Measurements from ENCODE around the gene SLC24A4.

The SLC24A4 gene

GRCh38 chr14:92482621-92483319 is 159.8 kb downstream of the SLC24A4 start:
- no peak for FAIRE-seq

- no peak for FAIRE-seq
Observed at GRCh38 chr14:92484132-92484823, 161.3 kb downstream of the SLC24A4 start.

- no peak for FAIRE-seq
Observed at GRCh38 chr14:92486881-92487280, 163.9 kb downstream of the SLC24A4 start.

- no peak for FAIRE-seq
Observed at GRCh38 chr14:92487513-92488133, 164.7 kb downstream of the SLC24A4 start.

- FAIRE-seq, result no peak
Observed at GRCh38 chr14:92489394-92490238, 166.7 kb downstream of the SLC24A4 start.

- FAIRE-seq, result no peak
Observed at GRCh38 chr14:92490239-92490959, 167.4 kb downstream of the SLC24A4 start.

- FAIRE-seq, result no peak
Observed at GRCh38 chr14:92491782-92492181, 168.8 kb downstream of the SLC24A4 start.

- FAIRE-seq, result no peak
Observed at GRCh38 chr14:92492258-92492657, 169.3 kb downstream of the SLC24A4 start.

GRCh38 chr14:92493024-92493423 is 170.1 kb downstream of the SLC24A4 start:
- no peak for FAIRE-seq

GRCh38 chr14:92493492-92493891 is 170.5 kb downstream of the SLC24A4 start:
- no peak for FAIRE-seq

- no peak for FAIRE-seq
Observed at GRCh38 chr14:92494512-92494911, 171.5 kb downstream of the SLC24A4 start.

- no peak for FAIRE-seq
Observed at GRCh38 chr14:92495027-92495426, 172.1 kb downstream of the SLC24A4 start.

GRCh38 chr14:92496191-92496857 is 173.4 kb downstream of the SLC24A4 start:
- FAIRE-seq, result no peak

GRCh38 chr14:92497391-92497790 is 174.4 kb downstream of the SLC24A4 start:
- FAIRE-seq, result no peak

GRCh38 chr14:92499234-92499633 is 176.3 kb downstream of the SLC24A4 start:
- FAIRE-seq, result no peak

- FAIRE-seq, result no peak
Observed at GRCh38 chr14:92500491-92500941, 177.6 kb downstream of the SLC24A4 start.

GRCh38 chr14:92501891-92502351 is 179.0 kb downstream of the SLC24A4 start:
- FAIRE-seq, result no peak

GRCh38 chr14:92502541-92503286 is 179.7 kb downstream of the SLC24A4 start:
- no peak for FAIRE-seq

- no peak for FAIRE-seq
Observed at GRCh38 chr14:92503756-92504491, 181.0 kb downstream of the SLC24A4 start.

GRCh38 chr14:92505826-92506225 is 182.9 kb downstream of the SLC24A4 start:
- FAIRE-seq, result no peak

All from colon (tissue), 2 donors.